H9 (cell line): Measurements from ENCODE around the gene ARHGAP15. TPM values are rescaled to one million over a fixed set of nuclear protein-coding genes. Genes with fewer than 3 reads are reported as not detected.

Source experiments
- DNase-seq: peaks from one replicate; pipeline ENCODE4 v3.0.0-alpha.2; 2017
- H2AFZ ChIP-seq: one replicate; pipeline ENCODE4 v1.6.1; 2013; ENCODE audit warnings: mild to moderate bottlenecking, low read length, control low read depth, moderate library complexity
- H2AK5ac ChIP-seq: 2 replicates; pipeline ENCODE4 v1.6.1; 2013; ENCODE audit warnings: low read length, control low read depth, mixed read lengths; ENCODE audit not compliant: insufficient read length
- H2BK120ac ChIP-seq: one replicate; pipeline ENCODE4 v1.6.1; 2013; ENCODE audit warnings: low read depth, mild to moderate bottlenecking, low read length, control low read depth, inconsistent platforms; ENCODE audit not compliant: poor library complexity, severe bottlenecking
- H2BK12ac ChIP-seq: 2 replicates; pipeline ENCODE4 v1.6.1; 2013; ENCODE audit warnings: low read length, control low read depth, mixed read lengths, low read depth; ENCODE audit not compliant: insufficient read length
- H2BK15ac ChIP-seq: 2 replicates; pipeline ENCODE4 v1.6.1; 2013; ENCODE audit warnings: low read depth, low read length, control low read depth
- H2BK20ac ChIP-seq: one replicate; pipeline ENCODE4 v1.6.1; 2013; ENCODE audit warnings: low read depth, mild to moderate bottlenecking, low read length, control low read depth, inconsistent platforms; ENCODE audit not compliant: poor library complexity, severe bottlenecking
- H2BK5ac ChIP-seq: 2 replicates; pipeline ENCODE4 v1.6.1; 2013; ENCODE audit warnings: low read length, control low read depth, mixed read lengths; ENCODE audit not compliant: insufficient read length
- H3K14ac ChIP-seq: 2 replicates; pipeline ENCODE4 v1.6.1; 2013; ENCODE audit warnings: low read length, control low read depth; ENCODE audit not compliant: insufficient read depth
- H3K18ac ChIP-seq: 2 replicates; pipeline ENCODE4 v1.6.1; 2013; ENCODE audit warnings: low read depth, mild to moderate bottlenecking, mixed read lengths, low read length, control low read depth; ENCODE audit not compliant: insufficient read length
- H3K23ac ChIP-seq: 2 replicates; pipeline ENCODE4 v1.6.1; 2013; ENCODE audit warnings: low read length, control low read depth, mixed read lengths, low read depth; ENCODE audit not compliant: insufficient read length
- H3K23me2 ChIP-seq: 2 replicates; pipeline ENCODE4 v1.6.1; 2013; ENCODE audit warnings: low read depth, mild to moderate bottlenecking, mixed read lengths, low read length, control low read depth; ENCODE audit not compliant: insufficient read length, poor library complexity, severe bottlenecking
- H3K27ac ChIP-seq: 2 replicates; pipeline ENCODE4 v1.5.1; 2013; ENCODE audit warnings: low read length, control low read depth, mixed read lengths, low read depth; ENCODE audit not compliant: insufficient read length
- H3K27me3 ChIP-seq: 2 replicates; pipeline ENCODE4 v1.6.1; 2013; ENCODE audit warnings: low read length, control low read depth, inconsistent platforms; ENCODE audit not compliant: insufficient read depth
- H3K4ac ChIP-seq: 2 replicates; pipeline ENCODE4 v1.6.1; 2013; ENCODE audit warnings: low read depth, mild to moderate bottlenecking, control low read depth, inconsistent platforms, low read length, moderate library complexity
- H3K4me1 ChIP-seq: 2 replicates; pipeline ENCODE4 v1.6.1; 2013; ENCODE audit warnings: low read length, control low read depth, inconsistent platforms; ENCODE audit not compliant: insufficient read depth
- H3K4me2 ChIP-seq: 2 replicates; pipeline ENCODE4 v1.6.1; 2013; ENCODE audit warnings: low read length, control low read depth, mixed read lengths; ENCODE audit not compliant: insufficient read length, insufficient read depth
- H3K56ac ChIP-seq: 2 replicates; pipeline ENCODE4 v1.6.1; 2013; ENCODE audit warnings: low read depth, mild to moderate bottlenecking, mixed read lengths, low read length, control low read depth; ENCODE audit not compliant: insufficient read length
- H3K79me1 ChIP-seq: 2 replicates; pipeline ENCODE4 v1.6.1; 2013; ENCODE audit warnings: low read depth, mild to moderate bottlenecking, moderate library complexity, low read length, control low read depth, inconsistent platforms; ENCODE audit not compliant: insufficient read depth, poor library complexity, severe bottlenecking
- H3K79me2 ChIP-seq: 2 replicates; pipeline ENCODE4 v1.6.1; 2013; ENCODE audit warnings: low read length, control low read depth, inconsistent platforms; ENCODE audit not compliant: insufficient read depth
- H3K9ac ChIP-seq: 2 replicates; pipeline ENCODE4 v1.6.1; 2013; ENCODE audit warnings: low read length, control low read depth, mixed read lengths; ENCODE audit not compliant: insufficient read length; ENCODE audit errors: extremely low read depth
- H3K9me3 ChIP-seq: one replicate; pipeline ENCODE4 v1.6.1; 2013; ENCODE audit warnings: low read depth, low read length, inconsistent platforms; ENCODE audit not compliant: control insufficient read depth
- H3T11ph ChIP-seq: one replicate; pipeline ENCODE4 v1.6.1; 2013; ENCODE audit warnings: mild to moderate bottlenecking, low read length, control low read depth, inconsistent platforms
- H4K20me1 ChIP-seq: one replicate; pipeline ENCODE4 v1.6.1; 2013; ENCODE audit not compliant: control insufficient read depth, insufficient read length, insufficient read depth
- H4K5ac ChIP-seq: 2 replicates; pipeline ENCODE4 v1.6.1; 2013; ENCODE audit warnings: low read depth, mild to moderate bottlenecking, mixed read lengths, low read length, control low read depth; ENCODE audit not compliant: insufficient read length
- H4K8ac ChIP-seq: replicated peaks from 2 replicates; pipeline ENCODE4 v1.6.1; 2013; ENCODE audit warnings: low read length, control low read depth, mixed read lengths, low read depth; ENCODE audit not compliant: insufficient read length
- H4K91ac ChIP-seq: 2 replicates; pipeline ENCODE4 v1.6.1; 2013; ENCODE audit warnings: low read depth, mild to moderate bottlenecking, moderate library complexity, mixed read lengths, low read length, control low read depth; ENCODE audit not compliant: insufficient read length
- H3K27ac Mint-ChIP-seq, 3 experiments: 2 replicates in 2 of 3; 3 replicates in 1 of 3; pipeline ENCODE4 v1.8.0; 2020 to 2021; ENCODE audit warnings: mixed read lengths in 3 of 3, mild to moderate bottlenecking in 1 of 3, moderate library complexity in 1 of 3
- H3K27me3 Mint-ChIP-seq: 2 replicates; pipeline ENCODE4 v1.8.0; 2021; ENCODE audit warnings: low read depth, mild to moderate bottlenecking, moderate library complexity, mixed read lengths
- H3K36me3 Mint-ChIP-seq, 3 experiments: 2 replicates in 2 of 3; 3 replicates in 1 of 3; pipeline ENCODE4 v1.8.0; 2020 to 2021; ENCODE audit warnings: low read depth in 3 of 3, mixed read lengths in 3 of 3; ENCODE audit not compliant: insufficient read depth in 1 of 3
- H3K4me1 Mint-ChIP-seq, 2 experiments: 2 replicates each; pipeline ENCODE4 v1.8.0; 2020; ENCODE audit warnings: mixed read lengths in 2 of 2
- H3K4me3 Mint-ChIP-seq, 2 experiments: 2 replicates in 1 of 2; 3 replicates in 1 of 2; pipeline ENCODE4 v1.8.0; 2020 to 2021; ENCODE audit warnings: mild to moderate bottlenecking in 2 of 2, mixed read lengths in 2 of 2, moderate library complexity in 1 of 2
- H3K9me3 Mint-ChIP-seq, 2 experiments: 2 replicates in 1 of 2; 3 replicates in 1 of 2; pipeline ENCODE4 v1.8.0; 2020; ENCODE audit warnings: mild to moderate bottlenecking in 2 of 2, mixed read lengths in 2 of 2, moderate library complexity in 1 of 2
- WGBS: extraction: QIAGEN DNeasy Blood & Tissue Kit; methylation state at CpG from one replicate; pipeline ENCODE4 v1.1.7; 2013; ENCODE audit warnings: missing lambda C conversion rate, low lambda C conversion rate, mixed read lengths; ENCODE audit not compliant: insufficient read length; ENCODE audit errors: extremely low coverage; 5-methylcytosine and 5-hydroxymethylcytosine counted together
- total RNA-seq: library from RNA; stranded (reverse); gene quantifications from 2 replicates; pipeline ENCODE4 v1.2.1, GENCODE V29; 2021
- TF ChIP-seq, protein P1 (sequence below): fragments of 200-600 bp; sonication (generic); conservative IDR thresholded peaks from 3 replicates; pipeline ENCODE4 v1.8.0; 2021; ENCODE audit warnings: antibody characterized with exemption, mild to moderate bottlenecking

ARHGAP15 gene
- total RNA-seq, 1 experiment from 2014 or later, result not detected

DNA sequence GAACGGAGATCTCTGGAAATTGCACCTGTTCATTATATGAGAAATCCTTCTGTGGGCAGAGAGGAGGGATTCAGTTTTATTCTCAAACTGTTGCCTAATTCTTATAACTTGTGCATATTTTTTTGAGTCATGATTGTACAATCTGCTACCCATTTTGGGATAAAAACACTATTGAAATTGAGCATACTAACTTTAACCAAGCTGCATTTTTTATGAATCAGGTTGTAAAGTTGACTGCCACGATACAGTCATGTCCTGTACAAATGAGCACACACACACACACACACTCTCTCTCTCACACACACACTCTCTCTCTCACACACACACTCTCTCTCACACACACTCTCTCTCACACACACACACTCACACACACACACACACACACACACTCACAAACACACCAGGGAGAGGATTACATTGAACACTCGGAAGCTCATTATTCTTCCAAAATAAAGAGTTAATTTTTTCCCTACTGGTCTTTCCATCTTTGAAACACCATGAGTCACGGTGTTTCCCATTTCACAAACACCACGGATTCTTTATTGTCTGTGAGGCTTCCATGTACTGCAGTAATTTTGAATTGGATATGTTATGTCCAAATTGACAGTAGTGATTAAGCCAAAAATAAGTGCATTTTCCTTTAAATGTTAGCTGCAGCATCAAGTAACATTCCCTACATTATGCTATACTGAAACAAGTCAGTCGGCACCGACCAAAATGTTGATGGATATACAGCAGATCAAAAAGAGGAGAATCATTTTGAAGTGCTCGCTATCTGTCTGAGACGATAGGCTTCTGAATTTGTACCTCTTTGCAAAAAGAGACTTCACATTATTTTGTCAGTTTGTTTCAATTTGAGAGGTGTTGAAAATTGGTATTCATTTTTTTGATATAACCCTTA, 216.9 kb downstream of the ARHGAP15 start:
- DNase-seq, result no peak
- peaks cover 46 to 56% of the 10 kb centered on the region in 2 experiments for H3K4me1 Mint-ChIP-seq
- no CpG with 5 or more reads among the region's 9 CpGs for whole genome bisulfite sequencing

More for the DNA sequence above, 216.9 kb downstream of the ARHGAP15 start:
- no peaks in the 10 kb centered on the region for H3K9me3 ChIP-seq
- H3K56ac ChIP-seq, result no peak overlapping the region
- H3K4ac ChIP-seq, result no peak overlapping the region
- no peaks in the 10 kb centered on the region for H3K27me3 Mint-ChIP-seq
- no peak overlapping the region for H3K4me3 Mint-ChIP-seq
- no peak overlapping the region for H2BK20ac ChIP-seq
- no peak overlapping the region for H3T11ph ChIP-seq
- no peaks in the 10 kb centered on the region for H3K9me3 Mint-ChIP-seq
- H3K14ac ChIP-seq, result no peak overlapping the region
- no peak overlapping the region for H2BK120ac ChIP-seq
- no peaks in the 10 kb centered on the region for H3K23me2 ChIP-seq
- no peak overlapping the region for H3K9ac ChIP-seq
- no peaks in the 10 kb centered on the region for H3K27me3 ChIP-seq
- no peak overlapping the region for H3K18ac ChIP-seq
- H3K4me2 ChIP-seq, result no peak overlapping the region
- H3K27ac Mint-ChIP-seq, result 0 out of 7 replicates have a peak overlapping the region, but pooled peaks of 1 of the 3 experiments have one; percentile 38
- no peaks in the 10 kb centered on the region for H3K79me1 ChIP-seq
- H4K20me1 ChIP-seq, result no peaks in the 10 kb centered on the region
- no peak overlapping the region for H3K27ac ChIP-seq
- peaks cover 6% of the 10 kb centered on the region for H3K4me1 ChIP-seq
- no peak overlapping the region for H2AFZ ChIP-seq
- no peak overlapping the region for H4K8ac ChIP-seq
- no peak overlapping the region for H3K23ac ChIP-seq
- no peaks in the 10 kb centered on the region for H3K79me2 ChIP-seq
- H2BK12ac ChIP-seq, result no peak overlapping the region
- no peaks in the 10 kb centered on the region for H3K36me3 Mint-ChIP-seq
- no peak overlapping the region for H2AK5ac ChIP-seq
- H4K5ac ChIP-seq, result no peak overlapping the region
- TF ChIP-seq, protein P1, sequence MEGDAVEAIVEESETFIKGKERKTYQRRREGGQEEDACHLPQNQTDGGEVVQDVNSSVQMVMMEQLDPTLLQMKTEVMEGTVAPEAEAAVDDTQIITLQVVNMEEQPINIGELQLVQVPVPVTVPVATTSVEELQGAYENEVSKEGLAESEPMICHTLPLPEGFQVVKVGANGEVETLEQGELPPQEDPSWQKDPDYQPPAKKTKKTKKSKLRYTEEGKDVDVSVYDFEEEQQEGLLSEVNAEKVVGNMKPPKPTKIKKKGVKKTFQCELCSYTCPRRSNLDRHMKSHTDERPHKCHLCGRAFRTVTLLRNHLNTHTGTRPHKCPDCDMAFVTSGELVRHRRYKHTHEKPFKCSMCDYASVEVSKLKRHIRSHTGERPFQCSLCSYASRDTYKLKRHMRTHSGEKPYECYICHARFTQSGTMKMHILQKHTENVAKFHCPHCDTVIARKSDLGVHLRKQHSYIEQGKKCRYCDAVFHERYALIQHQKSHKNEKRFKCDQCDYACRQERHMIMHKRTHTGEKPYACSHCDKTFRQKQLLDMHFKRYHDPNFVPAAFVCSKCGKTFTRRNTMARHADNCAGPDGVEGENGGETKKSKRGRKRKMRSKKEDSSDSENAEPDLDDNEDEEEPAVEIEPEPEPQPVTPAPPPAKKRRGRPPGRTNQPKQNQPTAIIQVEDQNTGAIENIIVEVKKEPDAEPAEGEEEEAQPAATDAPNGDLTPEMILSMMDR, result no peak
- no peak overlapping the region for H4K91ac ChIP-seq
- H2BK15ac ChIP-seq, result no peak overlapping the region
- H2BK5ac ChIP-seq, result no peak overlapping the region
